Neural cell (in vitro differentiated cells): Measurements from ENCODE around the gene SYT1. TPM values are rescaled to one million over a fixed set of nuclear protein-coding genes. Genes with fewer than 3 reads are reported as not detected.

Source experiments
- H2AFZ ChIP-seq: fragments of 200-600, 300-800 bp; sonication (generic), shearing (Covaris generic); 2 replicates; pipeline ENCODE4 v1.6.0; 2014; ENCODE audit warnings: low read depth, mild to moderate bottlenecking, antibody characterized with exemption, low read length, moderate library complexity
- H3F3A ChIP-seq: fragments of 200-600 bp; shearing (Covaris generic); 2 replicates; pipeline ENCODE4 v1.6.1; 2016; ENCODE audit warnings: mild to moderate bottlenecking, moderate library complexity, mixed read lengths, antibody characterized with exemption, low read length; ENCODE audit not compliant: insufficient read depth, poor library complexity, severe bottlenecking
- H3K27ac ChIP-seq: fragments of 200-600, 300-800 bp; sonication (generic), shearing (Covaris generic); 2 replicates; pipeline ENCODE4 v1.5.1; 2014; ENCODE audit warnings: mild to moderate bottlenecking, low read length, moderate library complexity
- H3K27me3 ChIP-seq: fragments of 300-800, 200-600 bp; sonication (generic), shearing (Covaris generic); 2 replicates; pipeline ENCODE4 v1.6.0; 2014; ENCODE audit warnings: mild to moderate bottlenecking, low read depth, low read length, moderate library complexity; ENCODE audit not compliant: insufficient read depth
- H3K36me3 ChIP-seq: fragments of 300-800, 200-600 bp; sonication (generic), shearing (Covaris generic); 2 replicates; pipeline ENCODE4 v1.5.1; 2014; ENCODE audit warnings: mild to moderate bottlenecking, antibody characterized with exemption, low read length, moderate library complexity; ENCODE audit not compliant: insufficient read depth
- H3K4me2 ChIP-seq: fragments of 300-800, 200-600 bp; sonication (generic), shearing (Covaris generic); 2 replicates; pipeline ENCODE4 v1.6.0; 2014; ENCODE audit warnings: mild to moderate bottlenecking, low read length
- H3K4me3 ChIP-seq: fragments of 300-800, 200-600 bp; sonication (generic), shearing (Covaris generic); 2 replicates; pipeline ENCODE4 v1.5.1; 2014; ENCODE audit warnings: mild to moderate bottlenecking, low read length, moderate library complexity
- H3K79me2 ChIP-seq: fragments of 200-600 bp; shearing (Covaris generic); replicated peaks from 2 replicates; pipeline ENCODE4 v1.6.0; 2014; ENCODE audit warnings: mild to moderate bottlenecking, low read length, moderate library complexity; ENCODE audit not compliant: insufficient read depth
- H3K9ac ChIP-seq: fragments of 300-800, 200-600 bp; sonication (generic), shearing (Covaris generic); 2 replicates; pipeline ENCODE4 v1.6.1; 2016; ENCODE audit warnings: mild to moderate bottlenecking, low read length, mixed read lengths
- H3K9me2 ChIP-seq: fragments of 200-600 bp; shearing (Covaris generic); 2 replicates; pipeline ENCODE4 v1.6.1; 2016; ENCODE audit warnings: mild to moderate bottlenecking, low read length, mixed read lengths; ENCODE audit not compliant: insufficient read depth
- H3K9me3 ChIP-seq: fragments of 200-600, 300-800 bp; sonication (generic), shearing (Covaris generic); 2 replicates; pipeline ENCODE4 v1.6.1; 2016; ENCODE audit warnings: mild to moderate bottlenecking, mixed run types, low read length, moderate library complexity, mixed read lengths
- H4K20me1 ChIP-seq: fragments of 200-600 bp; shearing (Covaris generic); 2 replicates; pipeline ENCODE4 v1.6.1; 2016; ENCODE audit warnings: mild to moderate bottlenecking, mixed run types; ENCODE audit not compliant: insufficient read depth
- EP300 ChIP-seq: fragments of 450-650 bp; conservative IDR thresholded peaks from 2 replicates; pipeline ENCODE4 v1.6.1; 2014; ENCODE audit warnings: antibody characterized with exemption, mild to moderate bottlenecking, moderate library complexity; ENCODE audit not compliant: poor library complexity, severe bottlenecking
- EZH2 ChIP-seq: fragments of 200-600, 300-800 bp; shearing (Covaris generic), sonication (generic); IDR thresholded peaks from 2 replicates; pipeline ENCODE4 v1.6.1; 2014; ENCODE audit warnings: antibody characterized with exemption, low read length, borderline replicate concordance, mild to moderate bottlenecking; ENCODE audit not compliant: insufficient read depth, poor library complexity, severe bottlenecking
- MXI1 ChIP-seq: fragments of 450-650 bp; conservative IDR thresholded peaks from 2 replicates; pipeline ENCODE4 v1.6.1; 2014; ENCODE audit warnings: antibody characterized with exemption, mild to moderate bottlenecking; ENCODE audit not compliant: poor library complexity, severe bottlenecking
- POLR2AphosphoS5 ChIP-seq: IDR thresholded peaks from 2 replicates; pipeline ENCODE4 v1.6.1; 2012
- RAD21 ChIP-seq: fragments of 450-650 bp; conservative IDR thresholded peaks from 2 replicates; pipeline ENCODE4 v1.6.1; 2014; ENCODE audit warnings: antibody characterized with exemption, mild to moderate bottlenecking, moderate library complexity
- SMC3 ChIP-seq: fragments of 450-650 bp; conservative IDR thresholded peaks from 2 replicates; pipeline ENCODE4 v1.6.1; 2014; ENCODE audit warnings: antibody characterized with exemption, mild to moderate bottlenecking, moderate library complexity; ENCODE audit not compliant: poor library complexity
- TAF1 ChIP-seq: IDR thresholded peaks from 2 replicates; pipeline ENCODE4 v1.6.1; 2012; ENCODE audit warnings: low read depth
- polyA plus RNA-seq: library from polyadenylated mRNA; depleted of rRNA; stranded (reverse); fragments of >200 nt; gene quantifications from 2 replicates; pipeline ENCODE4 v1.2.3, GENCODE V29; 2014
- TF ChIP-seq, protein P1 (sequence below): fragments of 450-650 bp; IDR thresholded peaks from 2 replicates; pipeline ENCODE4 v1.5.1; 2014; ENCODE audit warnings: antibody characterized with exemption, mild to moderate bottlenecking, moderate library complexity; ENCODE audit not compliant: poor library complexity, severe bottlenecking
- TF ChIP-seq, protein P2 (sequence below): IDR thresholded peaks from 2 replicates; pipeline ENCODE4 v1.6.1; 2012; ENCODE audit warnings: borderline replicate concordance

The SYT1 gene
- polyA plus RNA-seq, 1 donor from 2014 or later = 103 TPM

DNA sequence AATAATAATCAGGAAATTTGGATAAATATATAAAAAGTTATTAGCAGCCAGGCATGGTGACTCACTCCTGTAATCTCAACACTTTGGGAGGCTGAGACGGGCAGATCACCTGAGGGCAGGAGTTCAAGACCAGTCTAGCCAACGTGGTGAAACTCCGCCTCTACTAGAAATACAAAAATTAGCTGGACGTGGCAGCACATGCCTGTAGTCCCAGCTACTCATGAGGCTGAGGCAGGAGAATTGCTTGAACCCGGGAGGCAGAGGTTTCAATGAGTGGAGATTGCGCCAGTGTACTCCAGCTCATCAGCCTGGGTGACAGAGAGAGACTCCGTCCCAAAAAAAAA lies 64.5 kb downstream of the SYT1 start:
- no peaks in the 10 kb centered on the region for H3K36me3 ChIP-seq
- no peak overlapping the region for H2AFZ ChIP-seq
- no peak overlapping the region for H3K27ac ChIP-seq
- TF ChIP-seq, protein P1, sequence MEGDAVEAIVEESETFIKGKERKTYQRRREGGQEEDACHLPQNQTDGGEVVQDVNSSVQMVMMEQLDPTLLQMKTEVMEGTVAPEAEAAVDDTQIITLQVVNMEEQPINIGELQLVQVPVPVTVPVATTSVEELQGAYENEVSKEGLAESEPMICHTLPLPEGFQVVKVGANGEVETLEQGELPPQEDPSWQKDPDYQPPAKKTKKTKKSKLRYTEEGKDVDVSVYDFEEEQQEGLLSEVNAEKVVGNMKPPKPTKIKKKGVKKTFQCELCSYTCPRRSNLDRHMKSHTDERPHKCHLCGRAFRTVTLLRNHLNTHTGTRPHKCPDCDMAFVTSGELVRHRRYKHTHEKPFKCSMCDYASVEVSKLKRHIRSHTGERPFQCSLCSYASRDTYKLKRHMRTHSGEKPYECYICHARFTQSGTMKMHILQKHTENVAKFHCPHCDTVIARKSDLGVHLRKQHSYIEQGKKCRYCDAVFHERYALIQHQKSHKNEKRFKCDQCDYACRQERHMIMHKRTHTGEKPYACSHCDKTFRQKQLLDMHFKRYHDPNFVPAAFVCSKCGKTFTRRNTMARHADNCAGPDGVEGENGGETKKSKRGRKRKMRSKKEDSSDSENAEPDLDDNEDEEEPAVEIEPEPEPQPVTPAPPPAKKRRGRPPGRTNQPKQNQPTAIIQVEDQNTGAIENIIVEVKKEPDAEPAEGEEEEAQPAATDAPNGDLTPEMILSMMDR = no peak
- TF ChIP-seq, protein P2, sequence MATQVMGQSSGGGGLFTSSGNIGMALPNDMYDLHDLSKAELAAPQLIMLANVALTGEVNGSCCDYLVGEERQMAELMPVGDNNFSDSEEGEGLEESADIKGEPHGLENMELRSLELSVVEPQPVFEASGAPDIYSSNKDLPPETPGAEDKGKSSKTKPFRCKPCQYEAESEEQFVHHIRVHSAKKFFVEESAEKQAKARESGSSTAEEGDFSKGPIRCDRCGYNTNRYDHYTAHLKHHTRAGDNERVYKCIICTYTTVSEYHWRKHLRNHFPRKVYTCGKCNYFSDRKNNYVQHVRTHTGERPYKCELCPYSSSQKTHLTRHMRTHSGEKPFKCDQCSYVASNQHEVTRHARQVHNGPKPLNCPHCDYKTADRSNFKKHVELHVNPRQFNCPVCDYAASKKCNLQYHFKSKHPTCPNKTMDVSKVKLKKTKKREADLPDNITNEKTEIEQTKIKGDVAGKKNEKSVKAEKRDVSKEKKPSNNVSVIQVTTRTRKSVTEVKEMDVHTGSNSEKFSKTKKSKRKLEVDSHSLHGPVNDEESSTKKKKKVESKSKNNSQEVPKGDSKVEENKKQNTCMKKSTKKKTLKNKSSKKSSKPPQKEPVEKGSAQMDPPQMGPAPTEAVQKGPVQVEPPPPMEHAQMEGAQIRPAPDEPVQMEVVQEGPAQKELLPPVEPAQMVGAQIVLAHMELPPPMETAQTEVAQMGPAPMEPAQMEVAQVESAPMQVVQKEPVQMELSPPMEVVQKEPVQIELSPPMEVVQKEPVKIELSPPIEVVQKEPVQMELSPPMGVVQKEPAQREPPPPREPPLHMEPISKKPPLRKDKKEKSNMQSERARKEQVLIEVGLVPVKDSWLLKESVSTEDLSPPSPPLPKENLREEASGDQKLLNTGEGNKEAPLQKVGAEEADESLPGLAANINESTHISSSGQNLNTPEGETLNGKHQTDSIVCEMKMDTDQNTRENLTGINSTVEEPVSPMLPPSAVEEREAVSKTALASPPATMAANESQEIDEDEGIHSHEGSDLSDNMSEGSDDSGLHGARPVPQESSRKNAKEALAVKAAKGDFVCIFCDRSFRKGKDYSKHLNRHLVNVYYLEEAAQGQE = no peak
- TF ChIP-seq MXI1 = no peak
- no peak for TF ChIP-seq RAD21
- no peak for TF ChIP-seq EZH2
- TF ChIP-seq SMC3 = no peak
- TF ChIP-seq EP300 = no peak
- no peak for TF ChIP-seq POLR2AphosphoS5
- no peak for TF ChIP-seq TAF1
- H3K9ac ChIP-seq = no peak overlapping the region
- H3K79me2 ChIP-seq = no peaks in the 10 kb centered on the region
- H3K27me3 ChIP-seq = no peaks in the 10 kb centered on the region
- no peaks in the 10 kb centered on the region for H3K9me3 ChIP-seq
- no peaks in the 10 kb centered on the region for H4K20me1 ChIP-seq
- no peak overlapping the region for H3K4me3 ChIP-seq
- no peak overlapping the region for H3K4me2 ChIP-seq
- no peaks in the 10 kb centered on the region for H3F3A ChIP-seq
- H3K9me2 ChIP-seq = no peaks in the 10 kb centered on the region

DNA sequence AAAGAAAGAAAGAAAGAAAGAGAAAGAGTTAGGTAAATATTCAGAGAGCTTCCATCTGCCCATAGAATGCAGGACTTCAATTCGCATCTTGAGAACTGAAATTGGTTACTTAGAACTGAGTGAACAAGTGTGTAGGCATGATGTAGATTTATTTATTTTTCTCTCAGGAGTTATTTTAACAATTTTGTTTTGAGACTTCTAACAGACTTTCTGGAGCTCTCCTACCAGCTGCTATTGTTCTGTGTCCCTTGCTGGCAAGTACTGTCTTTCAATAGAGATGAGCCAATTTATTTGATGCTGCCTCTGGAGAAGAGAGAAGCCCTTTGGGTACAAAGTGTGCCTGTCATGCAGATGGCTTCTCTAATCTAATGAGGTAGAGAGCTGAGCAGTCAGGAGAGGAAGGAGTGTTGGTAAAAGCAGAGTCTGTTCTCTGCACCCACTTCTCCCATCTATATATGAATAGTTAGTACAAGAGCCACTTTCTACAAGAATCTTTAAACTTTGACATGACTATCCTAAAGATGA lies 67.0 kb downstream of the SYT1 start:
- TF ChIP-seq EZH2 (no peak), SMC3 (no peak), POLR2AphosphoS5 (no peak), TAF1 (no peak), EP300 (no peak)
- Histone ChIP-seq H3K9ac (no peak overlapping the region), H4K20me1 (no peaks in the 10 kb centered on the region), H3K36me3 (no peaks in the 10 kb centered on the region), H3K27me3 (no peaks in the 10 kb centered on the region), H3K9me2 (no peaks in the 10 kb centered on the region), H3K27ac (no peak overlapping the region), H3K4me3 (no peak overlapping the region), H3K4me2 (no peak overlapping the region), H3F3A (no peaks in the 10 kb centered on the region), H3K9me3 (no peaks in the 10 kb centered on the region), H2AFZ (no peak overlapping the region), H3K79me2 (no peaks in the 10 kb centered on the region)
